Measurements from ENCODE around the gene GNA15. TPM values are rescaled to one million over a fixed set of nuclear protein-coding genes. Genes with fewer than 3 reads are reported as not detected.
A peak's percentile ranks its signal among the peaks of the same experiment; 100 is the strongest.

Gene GNA15
- total RNA-seq, 1 donor from 2014 or later, result 0.80 TPM

- H3K27me3 Mint-ChIP-seq, result no peaks in the 10 kb centered on the region
- H3K36me3 Mint-ChIP-seq (ENCODE audit: low read depth), result peaks cover 35% of the 10 kb centered on the region
- intact Hi-C loops (cut with micrococcal nuclease), result loop anchor here (2.0 to 10.0 kb wide), 3 partner anchors 51 to 1099 kb away; partner anchors contain the start of gene HMG20B
- ChIA-PET POLR2A (interaction anchor here (0.5 to 3.5 kb wide), 2 partner anchors 233 to 920 kb away, joined by 7 to 25 read pairs; no protein-coding TSS in a partner anchor), CTCF (interaction anchor here (1.1 kb wide), 1 partner anchor 27 kb away, joined by 3 read pairs; no protein-coding TSS in a partner anchor)
- no peak for ATAC-seq (ENCODE audit: low read depth)
- no peak for DNase-seq
- H3K9me3 Mint-ChIP-seq, result no peaks in the 10 kb centered on the region
- H3K4me1 Mint-ChIP-seq, result peaks cover 83% of the 10 kb centered on the region
- H3K4me3 Mint-ChIP-seq, result peak overlapping the region; percentile 36
- H3K27ac Mint-ChIP-seq, result peak overlapping the region; percentile 95
- TF ChIP-seq, protein P1, sequence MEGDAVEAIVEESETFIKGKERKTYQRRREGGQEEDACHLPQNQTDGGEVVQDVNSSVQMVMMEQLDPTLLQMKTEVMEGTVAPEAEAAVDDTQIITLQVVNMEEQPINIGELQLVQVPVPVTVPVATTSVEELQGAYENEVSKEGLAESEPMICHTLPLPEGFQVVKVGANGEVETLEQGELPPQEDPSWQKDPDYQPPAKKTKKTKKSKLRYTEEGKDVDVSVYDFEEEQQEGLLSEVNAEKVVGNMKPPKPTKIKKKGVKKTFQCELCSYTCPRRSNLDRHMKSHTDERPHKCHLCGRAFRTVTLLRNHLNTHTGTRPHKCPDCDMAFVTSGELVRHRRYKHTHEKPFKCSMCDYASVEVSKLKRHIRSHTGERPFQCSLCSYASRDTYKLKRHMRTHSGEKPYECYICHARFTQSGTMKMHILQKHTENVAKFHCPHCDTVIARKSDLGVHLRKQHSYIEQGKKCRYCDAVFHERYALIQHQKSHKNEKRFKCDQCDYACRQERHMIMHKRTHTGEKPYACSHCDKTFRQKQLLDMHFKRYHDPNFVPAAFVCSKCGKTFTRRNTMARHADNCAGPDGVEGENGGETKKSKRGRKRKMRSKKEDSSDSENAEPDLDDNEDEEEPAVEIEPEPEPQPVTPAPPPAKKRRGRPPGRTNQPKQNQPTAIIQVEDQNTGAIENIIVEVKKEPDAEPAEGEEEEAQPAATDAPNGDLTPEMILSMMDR (IDR thresholded peaks at IDR 0.05), result no peak
Measured at GRCh38 chr19:3183721-3184641, 48.1 kb downstream of the GNA15 start.

DNA sequence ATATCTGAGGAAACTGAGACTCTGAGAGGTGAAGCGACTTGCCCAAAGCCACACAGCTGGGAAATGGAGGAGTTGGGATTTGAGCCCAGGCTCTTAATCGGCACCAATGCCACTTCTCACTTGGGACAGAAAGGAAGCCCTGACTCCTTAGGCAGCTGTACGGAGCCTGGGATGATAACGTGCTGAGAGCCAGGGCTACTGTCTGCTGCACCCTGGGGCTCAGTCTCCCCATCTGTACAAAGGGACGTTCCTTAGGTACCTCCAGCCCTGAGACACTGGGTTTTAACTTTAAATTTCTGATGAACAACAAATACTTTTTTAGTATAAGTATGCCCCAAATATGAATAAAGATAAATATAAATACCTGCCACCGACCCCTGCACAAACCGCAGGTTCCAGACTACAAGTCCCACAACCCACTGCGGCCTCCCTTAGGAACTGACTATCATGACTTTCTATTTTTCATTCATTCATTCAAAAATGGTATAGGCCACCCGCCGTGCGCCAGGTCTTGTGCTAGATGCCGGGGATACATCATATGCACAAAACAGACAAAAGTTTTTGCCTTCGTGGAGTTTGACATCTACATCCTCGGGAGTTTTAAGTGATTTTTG is 49.1 kb downstream of the GNA15 start:
- H3K4me1 Mint-ChIP-seq, result peaks cover 80% of the 10 kb centered on the region
- no peaks in the 10 kb centered on the region for H3K9me3 Mint-ChIP-seq
- ATAC-seq (ENCODE audit: low read depth), result peak; percentile 23
- TF ChIP-seq, protein P1 (IDR thresholded peaks at IDR 0.05), result no peak
- peaks cover 35% of the 10 kb centered on the region for H3K36me3 Mint-ChIP-seq (ENCODE audit: low read depth)
- DNase-seq, result no peak
- H3K27ac Mint-ChIP-seq, result peak overlapping the region; percentile 95
- H3K27me3 Mint-ChIP-seq, result no peaks in the 10 kb centered on the region
- CTCF ChIA-PET, result interaction anchor here (1.1 kb wide), 1 partner anchor 26 kb away, joined by 3 read pairs; no protein-coding TSS in a partner anchor
- peak overlapping the region; percentile 93 for H3K4me3 Mint-ChIP-seq
- POLR2A ChIA-PET, result interaction anchor here (0.9 to 3.5 kb wide), 2 partner anchors 53 to 234 kb away, joined by 4 to 25 read pairs; no protein-coding TSS in a partner anchor
- intact Hi-C loops (cut with micrococcal nuclease), result loop anchor here (1.0 to 10.0 kb wide), 6 partner anchors 52 to 1100 kb away; partner anchors contain the start of genes FZR1 and HMG20B

DNA sequence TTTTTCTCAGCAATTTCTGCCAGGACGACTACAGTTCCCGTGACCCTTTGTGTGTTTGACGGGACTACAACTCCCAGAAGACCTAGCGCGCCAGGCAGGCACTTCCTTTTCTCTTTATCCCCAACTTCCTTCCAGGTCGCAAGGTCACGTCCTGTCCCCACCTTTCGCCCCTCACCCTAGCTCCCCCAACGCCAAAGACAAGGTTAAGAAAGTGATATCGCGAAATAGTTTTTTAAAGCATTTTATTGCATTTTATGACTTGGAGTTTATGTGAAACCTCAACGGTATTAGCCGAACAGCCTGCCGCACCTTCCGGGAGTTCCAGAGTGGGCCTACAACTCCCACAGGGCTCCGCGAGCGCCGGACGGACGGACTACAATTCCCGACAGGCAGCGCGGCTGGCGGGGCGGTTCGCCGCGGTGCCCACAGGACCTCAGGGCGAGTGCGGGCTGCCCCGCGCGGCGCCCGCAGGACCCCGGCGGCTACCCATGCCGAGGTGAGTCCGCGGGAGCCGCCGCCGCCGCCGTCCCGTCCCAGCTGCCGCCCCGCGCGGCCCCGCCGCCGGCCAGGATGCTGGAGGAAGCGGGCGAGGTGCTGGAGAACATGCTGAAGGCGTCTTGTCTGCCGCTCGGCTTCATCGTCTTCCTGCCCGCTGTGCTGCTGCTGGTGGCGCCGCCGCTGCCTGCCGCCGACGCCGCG is 49.8 kb downstream of the GNA15 start, which contains the start of gene NCLN:
Gene NCLN (plus strand): TSS at position 470 of the 699 bp plus-strand sequence. CDS start 101 bp downstream, at position 571.
- Mint-ChIP-seq H3K27ac (peak within 1 kb of the TSS; percentile 95), H3K4me1 (peaks cover 74% of the 10 kb centered on the region), H3K9me3 (no peaks in the 10 kb centered on the region), H3K36me3 (ENCODE audit: low read depth) (peaks cover 30% of the 10 kb centered on the region), H3K27me3 (no peaks in the 10 kb centered on the region), H3K4me3 (peak within 1 kb of the TSS; percentile 93)
- peak; percentile 98 for DNase-seq
- CTCF ChIA-PET, result interaction anchor here (1.1 to 1.2 kb wide), 2 partner anchors 22 to 38 kb away, joined by 3 read pairs; no protein-coding TSS in a partner anchor
- POLR2A ChIA-PET, result interaction anchor here (0.9 to 3.5 kb wide), 3 partner anchors 10 to 235 kb away, joined by 3 to 25 read pairs (median 4); no protein-coding TSS in a partner anchor
- peak; percentile 86 for ATAC-seq (ENCODE audit: low read depth)
- TF ChIP-seq, protein P1 (IDR thresholded peaks at IDR 0.05), result no peak
- intact Hi-C loops (cut with micrococcal nuclease), result loop anchor here (1.0 to 10.0 kb wide), 6 partner anchors 53 to 1101 kb away; partner anchors contain the start of genes FZR1 and HMG20B

GRCh38 chr19:3186160-3186688 is 50.4 kb downstream of the GNA15 start:
- Mint-ChIP-seq H3K4me1 (peaks cover 73% of the 10 kb centered on the region), H3K27ac (peak overlapping the region; percentile 56), H3K36me3 (ENCODE audit: low read depth) (peaks cover 31% of the 10 kb centered on the region), H3K4me3 (peak overlapping the region; percentile 86), H3K9me3 (no peaks in the 10 kb centered on the region), H3K27me3 (no peaks in the 10 kb centered on the region)
- CTCF ChIA-PET, result interaction anchor here (1.1 to 1.2 kb wide), 2 partner anchors 22 to 38 kb away, joined by 3 read pairs; no protein-coding TSS in a partner anchor
- TF ChIP-seq, protein P1 (IDR thresholded peaks at IDR 0.05), result no peak
- POLR2A ChIA-PET, result interaction anchor here (0.6 to 3.5 kb wide), 5 partner anchors 10 to 1526 kb away, joined by 3 to 25 read pairs (median 3); no protein-coding TSS in a partner anchor
- ATAC-seq (ENCODE audit: low read depth) (no peak), DNase-seq (no peak)
- intact Hi-C loops (cut with micrococcal nuclease), result loop anchor here (10.0 kb wide), 2 partner anchors 389 to 1101 kb away; partner anchors contain the start of gene HMG20B
